Heart left ventricle (tissue), 16 donors: ENCODE measurements around the gene FNBP1L. TPM values are rescaled to one million over a fixed set of nuclear protein-coding genes. Genes with fewer than 3 reads are reported as not detected.

Experiments
- ATAC-seq, 4 donors: fragments of 200-7000 bp; cut with Tn5 transposase; one replicate each; pipeline ENCODE4 v1.9.1; 2020 to 2022; ENCODE audit warnings: moderate library complexity in 4 of 4, mild to moderate bottlenecking in 3 of 4, moderate number of reproducible peaks in 1 of 4
- DNase-seq, 5 donors: peaks; one replicate each; pipeline ENCODE4 v3.0.0-alpha.2; 2020
- H3K27ac ChIP-seq, 12 donors: fragments of 200-600 bp; sonication (generic) in 4 of 12; one replicate each; pipeline versions ENCODE4 v1.5.0 to v1.8.0; 2016 to 2022; ENCODE audit warnings: mild to moderate bottlenecking in 2 of 12
- H3K27me3 ChIP-seq, 9 donors: fragments of 200-600 bp; sonication (generic) in 2 of 9; one replicate each; pipeline versions ENCODE4 v1.5.1 to v1.8.0; 2016 to 2022; ENCODE audit warnings: mild to moderate bottlenecking in 3 of 9
- H3K36me3 ChIP-seq, 9 donors: fragments of 200-600 bp; sonication (generic) in 2 of 9; one replicate each; pipeline versions ENCODE4 v1.5.0 to v1.8.0; 2018 to 2022; ENCODE audit warnings: mild to moderate bottlenecking in 2 of 9
- H3K4me1 ChIP-seq, 12 donors: fragments of 200-600 bp; sonication (generic) in 4 of 12; one replicate each; pipeline versions ENCODE4 v1.5.0 to v1.8.0; 2016 to 2022; ENCODE audit warnings: mild to moderate bottlenecking in 3 of 12
- H3K4me3 ChIP-seq, 12 donors: fragments of 200-600 bp; sonication (generic) in 4 of 12; one replicate each; pipeline versions ENCODE4 v1.5.0 to v1.8.0; 2017 to 2022; ENCODE audit warnings: mild to moderate bottlenecking in 9 of 12, moderate library complexity in 4 of 12
- H3K9me3 ChIP-seq, 12 donors: fragments of 200-600 bp; sonication (generic) in 4 of 12; one replicate each; pipeline versions ENCODE4 v1.5.0 to v1.8.0; 2016 to 2022; ENCODE audit warnings: mild to moderate bottlenecking in 1 of 12
- POLR2A ChIP-seq, 2 donors: fragments of 450-650 bp; IDR thresholded peaks; one replicate each; pipeline ENCODE4 v1.6.1; 2017; ENCODE audit warnings: antibody characterized with exemption in 2 of 2, mild to moderate bottlenecking in 2 of 2, moderate library complexity in 2 of 2
- WGBS, 4 donors: extraction: QIAGEN DNeasy Blood & Tissue Kit in 2 of 4; methylation state at CpG; one replicate each; pipeline versions ENCODE4 v1.1.5 to v1.1.7; 2013 to 2018; 5-methylcytosine and 5-hydroxymethylcytosine counted together
- intact Hi-C, 10 donors: fragments of 100-400 bp; cut with DNase I; formaldehyde crosslinking; loops; one replicate each; pipeline versions ENCODE4 v1.11.1 to v1.14.2; 2022
- polyA plus RNA-seq, 2 donors: library from polyadenylated mRNA; stranded (reverse); fragments of 200-250 nt; gene quantifications; one replicate each; pipeline ENCODE4 v1.2.3, GENCODE V29; 2013
- total RNA-seq, 9 donors: library from RNA; depleted of rRNA in 2 of 9; stranded (reverse); fragments of >200 nt in 2 of 9; fragmentation: NEBNext Ultra II Directional in 3 of 9; extraction: Animal tissue kit (Norgen Biotek cat#: 25700) in 3 of 9; gene quantifications; one replicate each; pipeline versions ENCODE4 v1.1.0 to v1.2.4, GENCODE V29; 2016 to 2023
- TF ChIP-seq, protein P1 (sequence below), 12 donors: fragments of 200-600 bp; sonication (generic) in 4 of 12; IDR thresholded peaks; one replicate each; pipeline versions ENCODE4 v1.5.0 to v1.8.0; 2018 to 2022; ENCODE audit warnings: antibody characterized with exemption in 12 of 12, mild to moderate bottlenecking in 5 of 12
- donor health status: ischemic (EF 13 %, LVEDD 7.1; RV severe dilation, severe dysfunction).
- donor health status: healthy with polysubstance abuse.
- donor health status: DM: no; HTN: yes; CAD: no.
- donor health status: DM: no; HTN: no; CAD: no.
- donor health status: ischemic (EF 25% LVEDD 6.9; RV normal size, moderate dysfunction).
- donor health status: ischemic (EF 25% LVEDD 5.7; RV mildly dilated, moderate dysfunction).
- donor health status: healthy.
- donor health status: DM: yes; HTN: yes; CAD: no.
- donor health status: ischemic (EF 35%, LVEDD 5.7; RV mildly dilated, moderate dysfunction).
- donor health status: nonischemic (EF 11% LVEDD 7.7; RV severe dilation, severe dysfunction).
- donor health status: DM: yes; HTN: yes; CAD: no.
- donor health status: PGD.
- donor health status: ischemic (EF 29% LVEDD 5.4; RV normal size, mild dysfunction).
- donor health status: nonischemic (EF 23%, LVEDD 6.1; RV moderate dilation, normal function).

Gene FNBP1L
- total and polyA plus RNA-seq, 11 donors = 12.4 to 38.8 (median 23.4) TPM

- peaks cover 0 to 94% (median 73%) of the 10 kb centered on the region in 12 donors for H3K4me1 ChIP-seq
- intact Hi-C loops = no loop called here
- H3K36me3 ChIP-seq = no peaks in the 10 kb centered on the region
- H3K27ac ChIP-seq = peak overlapping the region in 10 of 12 donors; percentile 8 to 50 (median 39)
- WGBS, 4 donors = 8 to 19% (median 17%) methylated on average over 6 of the region's 6 CpGs
- H3K4me3 ChIP-seq = no peak overlapping the region
- no peaks in the 10 kb centered on the region for H3K9me3 ChIP-seq
- ATAC-seq (peak; percentile 76 to 90 (median 77)), DNase-seq (peak in 4 of 5 donors; percentile 39 to 81 (median 60))
- TF ChIP-seq, protein P1, sequence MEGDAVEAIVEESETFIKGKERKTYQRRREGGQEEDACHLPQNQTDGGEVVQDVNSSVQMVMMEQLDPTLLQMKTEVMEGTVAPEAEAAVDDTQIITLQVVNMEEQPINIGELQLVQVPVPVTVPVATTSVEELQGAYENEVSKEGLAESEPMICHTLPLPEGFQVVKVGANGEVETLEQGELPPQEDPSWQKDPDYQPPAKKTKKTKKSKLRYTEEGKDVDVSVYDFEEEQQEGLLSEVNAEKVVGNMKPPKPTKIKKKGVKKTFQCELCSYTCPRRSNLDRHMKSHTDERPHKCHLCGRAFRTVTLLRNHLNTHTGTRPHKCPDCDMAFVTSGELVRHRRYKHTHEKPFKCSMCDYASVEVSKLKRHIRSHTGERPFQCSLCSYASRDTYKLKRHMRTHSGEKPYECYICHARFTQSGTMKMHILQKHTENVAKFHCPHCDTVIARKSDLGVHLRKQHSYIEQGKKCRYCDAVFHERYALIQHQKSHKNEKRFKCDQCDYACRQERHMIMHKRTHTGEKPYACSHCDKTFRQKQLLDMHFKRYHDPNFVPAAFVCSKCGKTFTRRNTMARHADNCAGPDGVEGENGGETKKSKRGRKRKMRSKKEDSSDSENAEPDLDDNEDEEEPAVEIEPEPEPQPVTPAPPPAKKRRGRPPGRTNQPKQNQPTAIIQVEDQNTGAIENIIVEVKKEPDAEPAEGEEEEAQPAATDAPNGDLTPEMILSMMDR (IDR thresholded peaks at IDR 0.05) = no peak
- no peak for TF ChIP-seq POLR2A (IDR thresholded peaks at IDR 0.05)
- no peaks in the 10 kb centered on the region for H3K27me3 ChIP-seq
These were observed 149.8 kb downstream of the FNBP1L start for GRCh38 chr1:93597709-93598108.

GRCh38 chr1:93598396-93598795 lies 150.5 kb downstream of the FNBP1L start:
- ATAC-seq = no peak
- 62 to 75% (median 68%) methylated on average over 2 of the region's 2 CpGs for WGBS, 4 donors

DNA sequence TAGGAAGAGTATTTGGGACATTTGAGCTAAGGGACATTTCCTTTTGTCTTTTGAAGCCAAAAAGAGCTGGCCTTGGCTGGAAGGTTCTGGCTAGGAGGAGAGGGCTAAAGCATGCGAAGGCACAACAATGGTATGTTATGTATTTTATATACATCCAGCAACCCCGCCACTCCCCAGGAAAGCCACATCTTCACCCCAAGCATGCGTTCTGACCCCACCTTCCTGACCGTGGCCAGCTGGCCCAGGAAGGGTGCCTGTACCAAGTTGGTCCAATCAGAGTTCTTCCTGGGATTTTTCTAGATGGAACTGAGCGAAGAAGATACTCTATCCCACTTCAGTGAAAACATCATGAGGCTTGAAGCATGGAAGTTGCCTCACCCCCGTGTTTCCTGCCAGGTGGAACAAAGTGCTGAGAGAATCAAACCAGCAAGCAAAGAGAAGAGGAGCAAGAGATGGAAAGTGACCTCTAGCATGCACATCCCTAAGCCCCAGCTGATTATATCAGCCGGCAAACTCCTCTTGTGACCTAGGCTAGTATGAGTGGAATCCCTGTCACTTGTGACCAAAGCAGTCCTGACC lies 151.0 kb downstream of the FNBP1L start:
- Histone ChIP-seq H3K4me1 (peaks cover 0 to 89% (median 66%) of the 10 kb centered on the region in 12 donors), H3K4me3 (no peak overlapping the region), H3K27me3 (no peaks in the 10 kb centered on the region), H3K27ac (peak overlapping the region in 7 of 12 donors; percentile 36 to 50 (median 42)), H3K9me3 (no peaks in the 10 kb centered on the region), H3K36me3 (no peaks in the 10 kb centered on the region)
- DNase-seq (no peak), ATAC-seq (no peak)
- WGBS, 4 donors = 77 to 79% (median 79%) methylated on average over 7 of the region's 7 CpGs
- intact Hi-C loops = no loop called here
- TF ChIP-seq, protein P1 (IDR thresholded peaks at IDR 0.05) = no peak
- TF ChIP-seq POLR2A (IDR thresholded peaks at IDR 0.05) = no peak

More at GRCh38 chr1:93598396-93598795, 150.5 kb downstream of the FNBP1L start:
- TF ChIP-seq POLR2A (IDR thresholded peaks at IDR 0.05) = no peak
- TF ChIP-seq, protein P1 (IDR thresholded peaks at IDR 0.05) = no peak
- Histone ChIP-seq H3K27me3 (no peaks in the 10 kb centered on the region), H3K9me3 (no peaks in the 10 kb centered on the region), H3K4me1 (peaks cover 0 to 91% (median 67%) of the 10 kb centered on the region in 12 donors), H3K4me3 (no peak overlapping the region), H3K36me3 (no peaks in the 10 kb centered on the region), H3K27ac (peak overlapping the region in 9 of 12 donors; percentile 8 to 50 (median 42))
- intact Hi-C loops = no loop called here
- no peak for DNase-seq

DNA sequence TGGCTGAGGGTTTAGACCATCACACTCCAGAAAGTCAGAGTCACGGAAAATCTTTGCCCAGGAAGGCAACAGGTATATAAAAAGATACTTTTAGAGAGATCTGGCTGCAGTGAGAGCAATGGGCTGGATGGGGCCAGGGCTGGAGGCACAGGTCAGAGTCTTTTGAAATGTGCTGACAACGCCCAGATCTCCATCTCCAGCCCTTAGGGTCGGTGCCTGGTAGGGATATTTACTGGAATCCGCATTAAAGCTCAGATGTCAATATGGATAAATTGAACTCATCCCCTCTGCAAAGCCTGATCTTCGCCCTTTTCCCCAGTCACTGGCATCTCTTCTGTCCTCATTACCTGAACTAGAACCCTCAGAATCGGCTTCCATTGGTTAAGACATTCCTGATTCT lies 151.6 kb downstream of the FNBP1L start:
- Histone ChIP-seq H3K4me3 (no peak overlapping the region), H3K36me3 (no peaks in the 10 kb centered on the region), H3K9me3 (no peaks in the 10 kb centered on the region), H3K27ac (peak overlapping the region in 7 of 12 donors; percentile 6 to 47 (median 37)), H3K4me1 (peaks cover 0 to 91% (median 62%) of the 10 kb centered on the region in 12 donors), H3K27me3 (no peaks in the 10 kb centered on the region)
- no peak for ATAC-seq
- no peak for TF ChIP-seq POLR2A (IDR thresholded peaks at IDR 0.05)
- TF ChIP-seq, protein P1 (IDR thresholded peaks at IDR 0.05) = no peak
- WGBS, 4 donors = 91 to 100% (median 97%) methylated on average over 6 of the region's 6 CpGs
- intact Hi-C loops = no loop called here
- no peak for DNase-seq
